CD4-positive, alpha-beta T cell treated with Interleukin-6 at 100 ng/mL for 8 hours (primary cell): Measurements from ENCODE around the gene EXD2.

Experiments used
- DNase-seq: peaks from one replicate; pipeline ENCODE4 v3.0.0-alpha.2; 2020; ENCODE audit warnings: mixed read lengths, low spot score

The EXD2 gene

DNA sequence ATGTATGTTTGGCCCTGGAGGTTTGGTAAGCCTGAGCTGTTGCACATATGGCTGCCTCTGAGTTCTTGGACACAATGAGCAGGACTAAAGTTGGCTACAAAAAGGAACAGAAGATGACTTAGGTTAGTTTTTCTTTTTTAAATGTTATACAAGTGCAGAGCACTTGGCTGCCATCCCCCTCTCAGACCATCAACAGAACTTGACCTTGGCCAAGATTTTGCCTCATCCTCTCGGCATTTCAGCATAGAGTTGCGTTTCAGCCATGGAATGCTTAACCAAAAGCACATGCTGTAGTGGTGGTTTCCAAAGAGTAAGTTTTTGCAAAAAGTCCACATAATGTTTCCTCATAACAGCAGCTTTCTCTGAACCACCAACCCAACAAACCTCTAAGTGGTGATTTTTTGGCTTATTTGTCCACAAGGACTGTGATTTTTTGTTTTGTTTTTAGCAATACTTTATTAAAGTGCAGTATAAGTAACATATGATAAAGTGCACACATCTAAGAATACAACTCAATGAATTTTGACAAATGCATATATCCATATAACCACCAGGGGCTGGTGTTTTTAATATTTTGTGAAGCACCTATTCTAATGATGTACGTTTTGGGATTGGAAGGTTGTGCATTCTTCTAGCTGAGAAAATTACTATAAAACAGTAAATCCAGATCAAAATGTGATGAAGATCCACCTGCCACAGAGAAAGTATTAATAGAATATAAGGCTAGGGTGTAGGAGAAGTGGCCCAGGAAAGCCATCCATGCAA, 56.6 kb downstream of the EXD2 start:
- DNase-seq = no peak

DNA sequence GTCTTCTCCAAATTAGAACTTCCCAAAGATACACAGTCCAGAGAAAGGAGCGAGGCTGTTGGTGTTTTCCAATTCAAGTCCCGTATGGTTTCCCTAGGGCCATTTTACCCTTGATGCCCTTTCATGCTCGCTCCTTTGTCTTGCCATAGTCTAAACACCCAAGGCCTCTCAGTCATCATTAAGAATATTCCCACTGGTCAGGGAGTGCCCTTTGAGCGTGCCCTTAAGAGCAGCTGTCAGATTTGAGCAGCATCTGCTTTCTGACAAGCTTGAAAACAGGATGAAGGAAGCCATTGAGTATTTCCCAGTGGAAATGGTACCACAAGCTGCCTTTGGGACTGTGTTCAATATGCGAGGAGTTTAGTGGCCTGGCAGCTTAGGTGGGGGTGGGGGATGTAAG, 58.3 kb downstream of the EXD2 start:
- DNase-seq = no peak

GRCh38 chr14:69252851-69253250, 61.6 kb downstream of the EXD2 start:
- no peak for DNase-seq

DNA sequence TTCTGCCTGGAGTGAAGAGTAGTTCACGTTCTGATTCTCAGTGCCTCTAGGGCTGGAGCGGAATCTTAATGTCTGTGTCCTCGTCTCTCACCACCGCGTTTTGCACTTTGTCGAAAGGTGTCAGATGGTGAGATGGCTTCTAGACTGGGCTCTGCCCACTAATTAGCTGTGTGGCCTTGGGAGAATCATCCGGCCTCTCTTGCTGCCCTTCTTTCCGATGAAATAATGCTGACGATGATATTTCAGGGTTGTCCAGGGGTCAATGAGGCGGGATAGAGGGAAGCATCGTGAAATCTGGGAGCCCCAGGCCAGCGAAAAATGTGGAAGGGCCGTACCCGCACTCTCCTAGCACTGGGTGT, 67.8 kb downstream of the EXD2 start:
- DNase-seq = no peak

DNA sequence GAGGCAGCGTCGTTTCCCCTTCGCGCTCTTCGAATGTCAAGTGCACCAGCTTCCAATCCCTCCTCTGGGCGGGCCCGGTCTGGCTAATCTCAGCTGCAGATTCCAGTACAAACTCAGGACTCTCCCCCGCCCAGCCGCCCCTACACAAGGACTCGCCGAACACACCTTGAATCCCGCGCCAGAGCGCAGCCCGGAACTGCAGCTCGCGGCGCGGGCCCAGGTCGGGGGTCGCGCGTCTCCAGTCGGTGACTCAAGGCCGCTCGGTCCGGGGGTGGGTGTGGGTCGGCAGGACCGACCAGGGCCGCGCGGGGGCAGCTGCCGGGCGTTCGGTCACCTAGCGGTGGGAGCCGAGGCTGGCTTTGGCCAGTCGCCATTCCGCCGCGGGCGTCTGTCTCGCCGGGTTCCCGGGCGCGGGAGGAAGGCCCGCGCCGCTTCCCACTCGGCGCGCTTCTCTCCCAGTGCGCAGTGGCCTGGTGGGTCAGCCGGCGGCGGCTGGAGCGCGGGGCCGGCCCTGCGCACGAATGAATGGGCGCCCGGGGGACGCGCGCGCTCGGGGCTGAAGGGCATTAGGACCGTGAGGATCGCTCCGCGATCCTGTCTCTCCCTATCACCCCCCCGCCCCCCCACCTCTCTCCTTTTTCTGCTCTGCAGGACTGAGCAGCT, 68.4 kb downstream of the EXD2 start, which contains the start of gene GALNT16:
Gene GALNT16 (plus strand): TSS at position 632 of the 663 bp plus-strand sequence. CDS start 133 bp downstream, outside the sequence.
- DNase-seq = no peak

GRCh38 chr14:69260190-69260860, 69.0 kb downstream of the EXD2 start:
- no peak for DNase-seq

- DNase-seq = no peak
Observed at GRCh38 chr14:69260861-69261564, 69.7 kb downstream of the EXD2 start.

GRCh38 chr14:69261761-69262331, 70.5 kb downstream of the EXD2 start:
- DNase-seq = no peak

DNA sequence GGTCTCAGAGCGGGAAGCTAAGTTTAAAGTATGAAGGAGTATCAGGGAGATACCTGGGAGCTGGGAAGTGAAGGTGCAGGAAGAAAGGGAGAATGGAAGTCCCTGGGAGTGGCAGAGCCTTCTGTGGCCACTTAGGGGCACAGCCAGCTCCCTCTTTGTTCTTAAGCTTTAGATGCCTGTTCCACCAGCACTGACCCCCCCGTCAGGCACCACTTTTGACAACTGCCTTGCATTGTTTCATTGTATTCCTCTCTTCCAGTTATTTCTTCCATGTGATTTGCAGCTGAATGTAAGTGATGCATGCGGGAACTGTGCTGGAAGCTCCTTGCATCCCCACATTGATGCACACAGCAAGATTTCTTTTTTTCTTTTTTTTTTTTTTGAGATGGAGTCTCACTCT, 71.2 kb downstream of the EXD2 start:
- DNase-seq = no peak

GRCh38 chr14:69263364-69263763, 72.1 kb downstream of the EXD2 start:
- DNase-seq = no peak

DNA sequence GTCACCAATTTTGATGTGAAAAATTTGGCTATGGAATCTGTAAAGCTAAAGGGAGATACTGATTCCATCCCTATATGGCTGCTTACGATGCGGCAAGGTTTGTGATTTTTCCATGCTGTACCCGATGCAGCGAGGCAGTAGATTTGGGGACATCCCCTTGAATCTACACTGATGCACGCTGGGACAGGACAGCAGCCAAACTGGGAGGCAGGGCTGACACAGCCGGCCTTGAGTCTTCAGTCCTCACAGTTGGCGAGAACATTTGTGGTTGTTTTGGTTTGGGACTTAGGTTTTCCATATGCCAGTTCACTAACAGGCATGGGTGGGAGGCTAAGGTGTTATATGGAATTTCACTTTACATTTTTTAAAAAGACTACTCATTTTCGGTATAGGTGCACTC, 72.5 kb downstream of the EXD2 start:
- no peak for DNase-seq

GRCh38 chr14:69266572-69267345, 75.5 kb downstream of the EXD2 start:
- no peak for DNase-seq

- no peak for DNase-seq
Observed at GRCh38 chr14:69267492-69267891, 76.2 kb downstream of the EXD2 start.

DNA sequence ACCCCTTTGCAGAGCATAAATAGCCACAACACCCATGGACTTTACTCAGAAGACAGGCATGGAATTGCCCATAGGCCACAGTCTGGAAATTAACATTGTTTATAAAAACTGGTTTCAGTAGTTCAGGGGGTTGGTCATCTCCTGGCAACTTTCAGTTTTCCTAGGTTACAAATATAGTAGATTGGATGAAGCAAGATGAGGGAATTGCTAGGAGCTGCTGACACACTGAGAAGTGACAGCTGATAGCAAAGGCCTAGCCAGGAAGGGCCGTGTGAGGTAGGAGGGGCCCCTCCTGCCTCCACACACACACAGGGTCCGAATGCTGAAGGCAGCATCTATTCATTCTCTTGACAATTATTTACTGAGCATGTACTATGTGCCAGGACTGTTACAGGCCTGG, 76.9 kb downstream of the EXD2 start:
- DNase-seq = no peak

DNA sequence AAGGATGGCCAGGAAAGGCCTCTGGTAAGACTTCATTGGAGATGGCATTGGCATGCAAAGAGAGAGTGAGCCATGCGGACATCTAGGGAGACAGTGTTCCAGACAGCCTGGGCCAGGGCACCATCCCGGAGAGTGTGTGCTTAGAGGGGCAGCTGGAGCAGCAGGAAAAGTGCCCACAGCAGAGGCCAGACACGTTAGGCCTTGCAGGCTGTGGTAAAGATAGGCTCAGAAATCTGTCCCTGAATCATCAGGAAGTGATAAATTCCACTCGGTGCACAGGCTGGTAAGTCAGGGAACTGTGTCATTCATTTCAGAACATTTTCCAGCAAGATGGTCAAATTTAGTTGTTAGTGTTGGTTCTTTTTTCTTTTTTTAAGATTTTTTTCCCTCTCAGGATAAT, 77.5 kb downstream of the EXD2 start:
- no peak for DNase-seq

DNA sequence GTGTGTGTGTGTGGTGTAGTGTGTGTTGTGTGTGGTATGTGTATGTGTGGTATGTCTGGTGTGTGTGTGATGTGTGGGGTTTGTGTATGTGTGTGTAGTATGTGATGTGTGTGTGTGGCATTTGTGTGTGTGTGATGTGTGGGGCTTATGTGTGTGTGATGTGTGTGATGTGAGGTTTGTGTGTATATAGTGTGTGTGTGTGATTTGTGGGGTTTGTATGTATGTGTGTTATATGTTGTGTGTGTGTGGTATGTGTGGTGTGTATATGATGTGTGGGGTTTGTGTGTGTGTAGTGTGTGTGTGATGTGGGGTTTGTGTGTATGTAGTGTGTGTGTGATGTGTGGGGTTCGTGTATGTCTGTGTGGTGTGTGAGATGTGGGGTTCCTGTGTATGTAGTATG, 78.1 kb downstream of the EXD2 start:
- no peak for DNase-seq

DNA sequence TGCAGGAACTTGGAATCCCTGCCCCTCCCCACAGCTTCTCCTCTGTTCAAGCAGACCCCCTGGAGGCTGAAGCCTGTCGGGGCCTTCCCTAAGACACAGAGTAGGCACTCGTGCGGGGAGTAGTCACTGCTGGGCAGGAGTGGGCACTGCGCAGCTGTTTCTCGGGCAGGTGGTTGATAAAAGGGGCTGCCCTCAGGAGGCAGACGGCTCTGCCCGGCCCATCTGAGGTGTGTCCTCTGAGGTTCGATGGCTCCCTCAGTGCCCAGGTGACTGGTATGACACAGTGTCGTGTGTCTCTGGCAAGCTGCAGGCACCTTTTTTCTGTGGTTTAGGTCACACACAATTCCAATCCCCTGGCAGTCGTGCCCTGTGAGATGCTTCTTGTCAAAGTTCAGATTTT, 78.8 kb downstream of the EXD2 start:
- no peak for DNase-seq

DNA sequence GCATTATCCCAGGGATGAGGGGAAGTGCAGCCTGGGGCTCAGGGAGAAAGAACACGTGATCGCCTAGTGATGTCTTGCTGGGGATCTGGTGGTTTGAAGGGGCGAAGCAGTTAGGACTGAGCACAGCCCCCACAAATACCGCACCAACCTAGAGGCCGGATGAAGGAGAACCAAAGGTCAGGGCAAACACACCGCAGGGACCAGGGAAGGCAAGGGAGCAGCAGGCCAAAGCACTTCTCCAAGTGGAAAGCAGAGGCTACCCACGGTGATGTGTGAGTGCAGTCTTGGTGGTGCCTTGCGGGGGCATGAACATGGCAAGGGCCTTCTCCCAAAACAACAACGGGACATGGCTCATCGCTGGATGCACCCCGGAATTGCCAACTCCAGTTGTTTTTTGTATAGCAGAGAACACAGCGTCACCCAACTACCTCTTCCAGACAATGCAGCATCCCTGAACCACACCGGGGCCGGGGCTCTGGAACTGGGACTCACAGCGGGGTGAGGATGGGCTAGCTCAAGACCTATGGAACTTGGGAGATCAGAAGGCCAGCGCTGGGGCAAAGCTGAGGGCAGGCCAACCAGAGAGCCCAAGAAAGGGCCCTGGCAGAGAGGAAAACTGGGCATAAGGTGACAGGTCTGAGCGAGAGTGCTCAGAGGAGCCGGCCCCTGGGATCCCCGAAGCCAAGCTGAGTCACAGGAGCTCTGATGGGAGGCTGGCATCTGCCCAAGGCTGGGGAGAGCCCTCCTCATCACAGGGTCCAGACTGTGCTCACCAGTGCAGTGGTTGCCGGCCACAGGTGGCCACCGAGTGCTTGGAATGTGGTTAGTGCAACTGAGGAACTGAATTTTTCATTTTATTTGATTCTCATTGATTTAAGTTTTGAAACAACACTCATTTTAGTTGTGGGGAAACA, 79.8 kb downstream of the EXD2 start:
- DNase-seq = no peak

- DNase-seq = no peak
Observed at GRCh38 chr14:69274321-69274720, 83.0 kb downstream of the EXD2 start.

GRCh38 chr14:69275331-69275730, 84.0 kb downstream of the EXD2 start:
- DNase-seq = no peak
